Skin epidermis (tissue), 12 donors: ENCODE results near the gene SPTBN1.

Source experiments
- H3K27ac ChIP-seq, 21 experiments: fragments of 200-600 bp; sonication (generic) in 11 of 21; one replicate each; pipeline ENCODE4 v1.5.0; 2020; ENCODE audit warnings: mild to moderate bottlenecking in 3 of 21, inconsistent platforms in 2 of 21, moderate library complexity in 2 of 21
- H3K4me3 ChIP-seq, 7 experiments: fragments of 200-600 bp; sonication (generic) in 2 of 7; one replicate each; pipeline ENCODE4 v1.5.0; 2020; ENCODE audit warnings: inconsistent platforms in 2 of 7, mild to moderate bottlenecking in 2 of 7, moderate library complexity in 1 of 7

The SPTBN1 gene

DNA sequence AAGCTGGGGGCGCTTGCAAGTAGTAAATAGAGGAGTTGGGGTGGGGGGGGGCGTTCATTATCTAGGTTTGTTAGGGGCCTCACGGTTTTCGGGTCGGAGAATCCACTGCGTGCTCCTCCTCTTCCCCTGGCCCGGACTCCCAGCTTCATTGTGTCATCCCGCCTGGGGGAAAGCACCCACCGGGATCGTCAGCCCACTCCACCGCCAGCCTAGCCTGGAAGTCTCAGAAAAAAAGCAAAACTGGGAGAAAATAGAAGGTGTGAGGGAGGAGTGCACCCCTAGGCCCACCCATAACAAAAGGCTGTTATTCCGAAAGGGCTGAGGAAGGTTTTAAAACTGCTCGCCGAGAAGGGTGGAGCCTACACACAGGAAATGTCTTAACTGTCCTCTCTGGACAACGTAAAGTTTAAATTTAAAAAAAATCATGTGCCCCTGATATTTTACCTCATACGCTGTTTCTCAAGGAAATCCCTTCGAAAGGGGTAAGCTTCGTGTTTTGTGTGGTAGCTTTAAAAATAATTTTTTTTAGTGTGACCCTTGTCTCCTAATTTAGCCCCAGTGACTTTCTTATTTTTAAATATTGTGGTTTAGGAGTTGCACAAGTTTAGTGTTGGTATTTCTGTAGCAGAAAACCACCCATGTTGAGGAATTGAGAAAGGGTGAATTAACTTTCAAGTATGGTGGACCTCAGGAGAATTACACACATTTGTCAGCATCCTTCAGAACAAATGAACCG, 104.2 kb downstream of the SPTBN1 start:
- peak overlapping the region; percentile 38 to 64 (median 46) for H3K4me3 ChIP-seq
- peak overlapping the region; percentile 49 to 95 (median 89) for H3K27ac ChIP-seq

DNA sequence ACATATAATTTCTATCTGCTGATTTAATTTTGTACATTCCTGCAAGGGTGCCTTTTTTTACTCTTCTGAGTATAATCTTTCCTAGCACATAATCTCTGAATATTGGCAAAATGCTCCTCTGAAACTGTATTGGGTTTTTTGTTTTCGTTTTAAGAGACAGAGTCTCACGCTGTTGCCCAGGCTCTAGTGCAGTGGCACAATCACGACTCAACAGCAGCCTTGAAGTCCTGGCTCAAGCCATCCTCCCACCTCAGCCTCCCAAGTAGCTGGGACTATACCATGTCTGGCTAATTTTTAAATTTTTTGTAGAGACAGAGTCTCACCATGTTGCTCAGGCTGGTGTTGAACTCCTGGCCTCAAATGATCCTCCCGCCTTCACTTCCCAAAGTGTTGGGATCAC, 104.9 kb downstream of the SPTBN1 start:
- peak overlapping the region in 17 of 21 experiments; percentile 3 to 95 (median 88) for H3K27ac ChIP-seq
- H3K4me3 ChIP-seq: peak overlapping the region in 6 of 7 experiments; percentile 38 to 64 (median 49)

DNA sequence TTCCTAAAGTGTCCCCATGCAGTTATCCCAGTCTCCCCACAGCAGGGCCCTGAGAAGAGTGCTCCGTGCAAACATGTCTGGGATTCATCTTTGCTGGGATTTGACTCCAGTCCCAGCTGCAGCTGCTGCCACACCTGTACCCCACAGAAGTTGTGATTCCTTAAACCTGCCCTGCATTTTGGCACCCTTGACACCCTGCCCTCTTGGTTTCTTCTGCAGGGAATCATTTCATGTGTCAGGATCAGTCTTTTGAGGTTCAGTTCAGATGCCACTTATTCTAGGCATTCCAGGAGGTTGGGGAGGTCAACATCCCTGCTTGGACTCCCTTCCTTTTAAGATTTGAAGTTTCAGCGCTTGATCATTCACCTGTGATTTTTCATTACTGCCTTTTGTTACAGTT, 108.3 kb downstream of the SPTBN1 start:
- H3K4me3 ChIP-seq: no peak overlapping the region
- peak overlapping the region in 2 of 21 experiments; percentile 6 to 30 for H3K27ac ChIP-seq

DNA sequence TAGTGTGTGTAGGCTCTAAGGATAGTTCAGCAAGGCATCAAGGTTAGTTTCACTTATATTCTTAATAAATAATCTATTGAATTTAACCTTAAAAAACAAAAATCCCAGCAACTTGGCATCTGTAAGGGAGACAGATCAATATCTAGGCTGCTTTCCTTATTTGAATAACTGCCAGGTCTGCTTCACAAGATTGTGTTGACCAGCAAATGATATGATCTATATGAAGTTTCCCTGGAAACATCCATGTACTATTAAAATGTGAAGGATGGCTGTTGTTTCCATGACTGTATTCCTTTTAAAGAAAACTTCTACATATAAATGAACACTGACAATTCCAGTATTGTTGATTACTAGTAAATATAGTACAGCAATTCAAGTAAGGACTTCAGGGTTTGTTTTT, 109.4 kb downstream of the SPTBN1 start:
- H3K27ac ChIP-seq: peak overlapping the region in 1 of 21 experiments; percentile 28

DNA sequence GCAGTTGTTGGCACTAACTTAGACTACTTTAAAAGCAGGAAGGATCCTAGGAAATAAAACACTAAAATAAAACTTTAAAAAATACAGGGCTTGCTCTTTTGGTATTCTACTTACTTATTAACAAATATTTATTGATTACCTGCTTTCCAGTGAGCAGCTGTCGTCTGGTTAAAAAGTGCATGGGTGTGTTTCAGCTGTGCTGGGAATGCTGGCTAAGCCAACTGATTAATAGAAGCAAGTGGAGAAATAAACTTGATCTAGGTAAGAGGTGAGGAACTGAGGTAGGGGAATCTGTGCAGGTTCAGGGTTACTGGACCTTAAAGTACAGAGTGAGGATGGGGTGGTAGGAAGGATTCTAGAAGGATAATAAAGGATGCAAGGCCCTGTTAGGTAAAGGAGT, 110.8 kb downstream of the SPTBN1 start:
- Histone ChIP-seq H3K4me3 (no peak overlapping the region), H3K27ac (no peak overlapping the region)

More for the DNA sequence above, 109.4 kb downstream of the SPTBN1 start:
- H3K4me3 ChIP-seq: no peak overlapping the region

DNA sequence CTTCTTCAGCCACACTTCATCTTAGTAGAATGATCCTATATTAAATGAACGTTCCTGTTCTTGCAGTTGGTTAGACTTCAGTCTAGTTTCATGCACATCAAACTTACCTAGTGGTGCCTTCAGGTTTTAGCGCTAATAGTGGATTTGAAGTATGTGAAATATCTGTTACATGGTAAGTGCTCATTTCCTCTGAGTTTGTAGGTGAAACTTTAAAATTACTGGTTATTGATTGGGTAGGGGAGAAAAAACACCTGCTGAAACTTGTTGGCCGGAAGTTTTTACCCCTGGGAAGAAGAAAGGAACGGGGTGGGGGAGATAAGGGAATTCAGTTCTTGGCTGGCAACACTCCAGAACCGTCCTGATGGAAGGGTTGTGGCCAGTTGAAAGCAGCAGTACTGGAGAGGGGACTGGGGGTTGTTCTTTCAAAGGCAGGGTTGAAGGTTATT, 112.8 kb downstream of the SPTBN1 start:
- Histone ChIP-seq H3K27ac (peak overlapping the region in 10 of 21 experiments; percentile 22 to 81 (median 75)), H3K4me3 (no peak overlapping the region)

DNA sequence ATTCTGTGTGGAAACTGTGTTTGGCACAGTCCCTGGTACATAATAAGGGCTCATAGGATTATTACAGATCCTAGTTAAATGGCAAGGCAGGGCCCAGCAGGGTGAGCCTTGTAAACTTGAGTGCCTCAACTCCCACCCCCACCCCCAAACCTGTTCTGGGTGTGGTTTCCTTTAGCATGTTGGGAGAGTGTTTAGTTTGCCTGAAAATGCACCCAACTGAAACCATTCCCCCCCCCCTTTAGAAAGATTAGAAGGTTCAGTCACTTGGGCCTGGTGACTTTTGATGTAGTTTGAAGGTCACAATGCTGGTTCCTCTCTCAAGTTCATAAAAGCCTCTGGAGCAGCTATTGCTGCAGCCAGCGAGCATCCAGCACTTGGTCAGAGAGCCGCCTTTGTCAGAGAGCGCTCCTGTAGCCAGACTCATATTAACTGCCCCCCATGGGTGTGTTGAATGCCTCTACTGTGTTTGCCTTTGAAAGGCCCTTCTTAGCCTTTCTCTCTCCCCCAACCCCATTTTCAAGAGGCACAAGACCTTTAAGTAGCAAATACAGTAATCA, 113.7 kb downstream of the SPTBN1 start:
- H3K4me3 ChIP-seq: no peak overlapping the region
- peak overlapping the region in 14 of 21 experiments; percentile 5 to 81 (median 63) for H3K27ac ChIP-seq

DNA sequence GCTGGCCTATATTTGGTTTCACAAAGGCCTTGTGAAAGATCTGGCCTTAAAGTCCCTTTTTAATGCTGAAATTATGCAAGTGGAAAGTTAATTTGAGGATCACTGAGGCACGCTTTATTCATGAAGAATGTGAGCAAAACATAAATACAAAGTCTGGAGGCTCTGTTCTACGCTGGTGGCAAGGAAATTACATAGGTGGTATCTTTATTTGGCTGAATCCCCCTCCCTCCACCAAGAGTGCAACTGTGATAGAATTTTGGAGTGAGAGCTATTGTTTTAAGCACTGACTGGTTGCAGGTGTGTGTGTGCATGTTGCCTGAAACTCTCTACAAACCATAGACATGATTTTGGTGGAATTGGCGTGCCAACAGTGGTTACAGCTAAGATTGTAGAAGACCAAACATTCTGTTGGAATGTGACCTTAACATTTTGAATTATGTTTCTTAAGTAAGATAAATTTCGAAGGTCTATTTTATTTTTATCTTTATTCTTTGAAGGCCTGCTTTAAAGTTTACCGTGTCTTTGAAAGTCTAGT, 114.3 kb downstream of the SPTBN1 start:
- peak overlapping the region in 13 of 21 experiments; percentile 5 to 82 (median 75) for H3K27ac ChIP-seq
- H3K4me3 ChIP-seq: no peak overlapping the region

DNA sequence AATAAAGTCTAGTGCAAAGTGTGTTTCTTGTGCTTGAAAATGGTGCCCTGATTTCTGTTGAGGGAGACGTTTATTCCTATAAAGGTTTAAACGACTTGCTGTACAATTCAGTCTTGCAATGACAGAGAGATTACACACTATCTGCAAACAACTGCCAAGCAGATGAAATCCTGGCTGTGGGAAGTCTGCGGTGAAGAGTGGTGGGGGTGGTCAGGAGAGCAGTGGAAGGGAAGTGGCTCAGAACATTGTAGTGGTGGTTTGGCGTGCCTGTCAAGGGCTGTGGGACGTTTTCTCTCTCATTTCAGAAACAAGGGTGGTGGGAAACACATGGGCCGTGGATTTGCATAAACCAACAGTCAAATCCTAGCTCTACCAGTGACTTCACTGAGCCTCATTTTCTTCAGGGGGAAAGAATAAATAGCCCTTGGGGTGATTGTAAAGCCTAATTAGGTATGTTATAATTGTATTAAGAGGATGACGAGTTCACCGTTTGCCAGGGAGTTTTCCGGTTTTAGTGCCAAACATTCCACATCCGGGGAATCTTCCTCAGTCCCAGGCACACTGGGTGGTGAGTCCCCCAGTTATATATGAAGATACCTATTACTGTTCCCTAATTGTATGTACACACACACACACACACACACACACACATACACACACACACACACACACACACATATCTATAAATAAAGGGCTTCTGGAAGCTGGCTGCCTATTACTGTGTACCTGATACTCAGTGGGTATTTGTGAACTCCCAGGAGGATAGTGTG, 115.0 kb downstream of the SPTBN1 start:
- H3K4me3 ChIP-seq: no peak overlapping the region
- H3K27ac ChIP-seq: peak overlapping the region in 17 of 21 experiments; percentile 17 to 82 (median 68)

DNA sequence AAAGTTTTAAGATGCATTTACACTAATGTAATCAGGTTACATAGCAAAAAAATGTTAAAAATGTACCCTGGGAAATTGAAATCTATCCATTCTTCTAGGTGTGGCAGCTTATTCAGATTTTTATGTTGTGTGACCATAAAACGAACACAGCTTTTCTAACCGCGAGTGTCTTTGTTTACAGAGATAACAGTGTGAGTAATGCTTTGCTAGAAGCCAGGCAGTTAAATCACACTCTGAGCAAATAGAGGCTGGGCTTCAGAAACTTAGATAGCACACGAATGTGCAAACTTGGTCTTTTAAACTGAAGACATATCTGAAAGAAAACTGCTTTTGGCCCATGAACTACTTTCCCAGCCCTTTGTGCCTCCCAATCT, 116.1 kb downstream of the SPTBN1 start:
- Histone ChIP-seq H3K4me3 (no peak overlapping the region), H3K27ac (peak overlapping the region in 18 of 21 experiments; percentile 19 to 82 (median 75))

DNA sequence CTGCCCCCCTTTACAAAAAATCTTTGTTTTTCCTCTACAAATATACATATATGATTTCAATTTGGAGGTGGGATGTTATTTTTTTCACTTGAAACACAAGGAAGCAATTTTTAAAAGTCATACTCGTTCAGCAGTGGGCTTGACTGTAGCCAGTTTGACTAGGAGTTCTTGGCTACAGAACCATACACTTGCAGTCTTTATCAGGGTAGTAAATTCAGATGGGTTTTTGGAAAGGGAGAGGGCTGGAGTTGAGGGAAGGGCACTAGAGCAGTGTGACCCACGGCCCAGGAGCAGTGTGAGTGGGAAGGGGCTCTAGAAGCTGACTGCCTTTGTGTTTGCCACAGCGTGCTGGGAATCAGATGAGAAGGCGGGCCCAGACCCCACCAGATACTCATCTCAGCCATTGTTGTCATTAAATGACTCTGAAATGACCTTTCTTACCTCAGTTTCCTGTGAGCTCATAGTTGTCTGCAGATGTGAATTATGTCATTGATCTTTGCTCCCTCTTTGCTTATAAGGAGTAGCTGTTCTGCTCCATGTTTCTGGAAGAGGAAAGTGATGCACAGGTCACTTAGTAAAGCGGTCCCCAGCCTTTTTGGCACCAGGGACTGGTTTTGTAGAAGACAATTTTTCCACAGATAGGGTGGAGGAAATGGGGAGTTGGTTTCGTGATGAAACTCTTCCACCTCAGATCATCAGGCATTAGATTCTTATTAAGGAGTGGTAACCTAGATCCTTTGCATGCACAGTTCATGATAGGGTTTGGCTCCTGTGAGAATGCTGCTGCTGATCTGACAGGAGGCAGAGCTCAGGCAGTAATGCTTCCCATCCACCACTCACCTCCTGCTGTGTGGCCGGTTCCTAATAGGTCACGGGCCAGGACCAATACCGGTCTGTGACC, 116.8 kb downstream of the SPTBN1 start:
- H3K27ac ChIP-seq: peak overlapping the region in 18 of 21 experiments; percentile 7 to 82 (median 75)
- H3K4me3 ChIP-seq: no peak overlapping the region

DNA sequence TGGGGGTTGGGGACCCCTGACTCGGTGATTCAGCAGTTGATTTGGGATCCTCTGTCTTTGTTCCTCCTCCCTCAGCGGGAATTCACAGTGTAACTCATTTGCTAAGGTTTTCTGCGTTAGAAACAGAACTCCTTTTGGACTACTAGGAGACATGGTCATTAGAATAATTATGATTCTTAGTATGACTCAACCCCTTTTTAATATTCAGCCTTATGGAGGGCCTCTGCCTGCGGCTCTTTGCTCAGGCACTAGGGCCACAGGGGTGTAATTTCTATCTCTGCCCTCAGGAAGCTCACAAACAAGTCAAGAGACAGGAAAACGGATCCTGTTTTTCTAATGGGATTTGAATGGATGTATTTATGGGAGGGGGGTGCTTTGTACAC, 117.4 kb downstream of the SPTBN1 start:
- no peak overlapping the region for H3K4me3 ChIP-seq
- H3K27ac ChIP-seq: peak overlapping the region in 17 of 21 experiments; percentile 7 to 82 (median 75)

DNA sequence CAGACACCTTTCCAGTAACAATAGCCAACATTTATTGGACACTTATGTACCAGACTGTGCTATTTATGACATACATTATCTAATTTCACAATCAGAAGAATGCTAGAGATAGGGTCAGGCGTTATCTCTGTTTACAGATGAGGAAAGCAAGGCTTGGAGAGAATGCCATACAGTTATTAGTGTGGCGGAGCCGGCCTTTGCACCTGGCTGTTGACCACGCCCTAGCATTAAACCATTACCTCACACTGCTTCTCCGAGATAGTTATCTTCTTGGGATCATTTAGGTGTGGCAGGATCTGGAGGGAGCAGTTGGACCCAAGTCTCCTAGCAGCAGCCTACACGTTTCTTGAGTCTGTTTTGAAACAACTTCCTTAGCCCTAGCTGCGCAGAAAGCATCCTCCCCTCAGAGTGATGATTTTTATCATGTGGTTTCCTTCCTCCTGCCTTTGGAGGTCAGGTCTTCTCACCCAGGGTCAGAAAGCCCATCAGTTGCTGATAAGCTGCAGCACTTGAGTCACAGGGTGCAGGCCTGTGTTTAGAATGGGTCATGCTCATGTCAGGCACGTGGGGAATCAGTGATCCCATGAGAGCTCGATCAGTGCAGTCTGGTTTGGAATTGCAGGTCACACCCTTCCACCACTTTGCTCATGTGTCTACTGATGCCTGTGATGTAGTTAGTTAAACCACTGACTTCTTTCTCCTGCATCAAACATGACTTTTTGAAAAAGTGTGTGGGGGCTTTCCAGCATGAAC, 118.2 kb downstream of the SPTBN1 start:
- Histone ChIP-seq H3K4me3 (peak overlapping the region in 1 of 7 experiments; percentile 6), H3K27ac (peak overlapping the region in 18 of 21 experiments; percentile 7 to 82 (median 70))

DNA sequence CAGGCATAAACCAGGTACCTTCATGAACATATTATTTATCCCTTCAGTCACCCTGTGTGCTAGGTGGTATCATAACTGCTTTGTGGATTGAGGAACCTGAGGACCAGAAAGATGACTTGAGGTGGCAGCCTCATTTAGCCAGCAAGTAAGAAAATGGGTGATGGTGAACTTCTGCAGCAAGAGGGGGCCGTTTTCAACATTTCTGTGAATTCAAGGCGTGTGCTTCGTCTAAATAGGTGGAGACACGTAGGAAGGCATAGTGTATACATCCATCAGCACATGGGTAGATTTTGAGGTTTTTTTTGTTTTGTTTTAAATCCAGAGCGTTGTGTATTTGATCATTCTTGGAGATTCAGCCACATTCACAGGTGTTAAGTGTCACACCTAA, 118.7 kb downstream of the SPTBN1 start:
- H3K4me3 ChIP-seq: no peak overlapping the region
- H3K27ac ChIP-seq: peak overlapping the region in 12 of 21 experiments; percentile 7 to 82 (median 76)

DNA sequence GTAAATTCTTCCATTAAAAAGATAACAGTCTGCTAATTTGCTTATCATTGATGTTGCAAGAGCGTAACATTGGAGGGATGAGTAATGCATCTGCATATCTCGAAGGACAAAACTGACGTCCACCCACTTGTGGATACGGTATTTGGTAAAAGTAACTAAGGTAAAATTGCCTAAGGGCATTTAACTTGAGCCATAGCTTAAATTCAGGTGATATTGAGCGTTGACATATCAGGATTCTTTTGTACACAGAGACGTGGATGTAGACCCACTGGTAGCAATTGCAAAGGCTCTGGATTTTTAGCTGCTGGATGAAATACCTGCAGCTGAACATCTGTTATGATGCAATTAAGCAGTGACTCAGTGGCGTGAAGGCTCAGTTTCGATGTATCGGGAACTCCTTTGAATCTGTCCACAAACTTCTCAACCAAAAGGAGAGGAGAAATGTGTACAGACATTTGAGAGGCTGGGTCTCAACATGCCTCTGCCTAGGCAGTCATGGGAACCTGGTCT, 119.3 kb downstream of the SPTBN1 start:
- H3K4me3 ChIP-seq: no peak overlapping the region
- peak overlapping the region in 13 of 21 experiments; percentile 7 to 81 (median 48) for H3K27ac ChIP-seq

DNA sequence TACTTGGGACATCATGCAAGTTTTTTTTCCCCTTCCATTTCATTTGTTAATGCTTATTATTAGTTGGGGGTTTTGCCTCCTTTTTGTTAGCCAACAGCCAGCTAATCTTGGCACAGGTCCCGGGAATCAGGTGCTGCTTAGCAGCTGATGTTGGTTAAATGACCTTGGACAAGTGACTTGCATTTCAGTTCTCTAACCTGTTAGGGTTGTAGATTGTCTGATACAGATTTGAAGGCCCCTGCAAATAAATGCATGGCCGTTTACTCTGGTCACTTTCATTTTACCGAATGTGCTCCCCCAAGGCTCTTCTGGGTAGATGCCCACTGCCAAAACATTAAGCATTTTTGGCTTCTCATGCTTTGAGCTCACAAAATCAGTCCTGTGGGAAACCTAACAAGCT, 120.9 kb downstream of the SPTBN1 start:
- peak overlapping the region in 5 of 21 experiments; percentile 5 to 69 (median 15) for H3K27ac ChIP-seq

DNA sequence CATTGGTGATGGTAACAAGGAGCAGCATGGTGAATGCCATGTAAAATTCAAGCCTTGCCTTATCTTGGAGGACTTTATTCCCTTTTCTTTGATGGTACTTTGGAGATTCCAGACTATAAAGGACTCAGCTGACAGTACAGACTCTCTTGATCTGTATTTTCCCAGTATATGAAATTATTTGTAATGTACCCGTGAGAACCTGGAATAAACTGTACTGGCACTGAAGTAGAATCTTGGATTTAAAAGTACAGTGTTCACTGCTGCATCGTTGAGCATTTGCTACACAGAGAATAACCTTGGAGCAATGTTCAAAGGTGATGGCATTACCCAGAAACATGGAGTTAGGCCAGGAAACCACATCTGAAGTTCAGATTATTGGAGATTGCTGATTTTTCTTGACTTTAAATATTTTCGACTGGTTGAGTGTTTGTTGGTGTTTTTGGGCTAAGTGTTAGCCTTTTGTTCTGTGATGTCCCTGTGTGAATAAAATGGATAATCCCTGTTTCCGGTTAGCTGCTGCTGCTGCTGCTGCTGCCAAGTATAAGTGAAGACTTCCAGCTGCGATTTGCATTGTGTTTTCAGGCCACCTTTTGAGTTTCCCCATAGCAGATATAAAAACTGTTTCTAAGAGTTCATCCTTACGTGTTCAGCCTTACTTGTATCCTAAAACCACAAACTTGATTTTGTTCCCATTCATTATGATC, 122.0 kb downstream of the SPTBN1 start:
- Histone ChIP-seq H3K4me3 (no peak overlapping the region), H3K27ac (peak overlapping the region in 8 of 21 experiments; percentile 4 to 69 (median 18))

More for the DNA sequence above, 120.9 kb downstream of the SPTBN1 start:
- no peak overlapping the region for H3K4me3 ChIP-seq
